ENCODE data around the gene ANKRD22. TPM values are rescaled to one million over a fixed set of nuclear protein-coding genes. Genes with fewer than 3 reads are reported as not detected.

Gene ANKRD22
- total RNA-seq, 2 donors from 2014 or later: 0.28 to 0.33 TPM

GRCh38 chr10:88880282-88881076 is 28.8 kb upstream of the ANKRD22 start:
- peak; percentile 96 for DNase-seq (ENCODE audit: low spot score)
- intact Hi-C loops (cut with DNase I): loop anchor here in 1 of 2 donors (2.0 kb wide), 1 partner anchor 50 kb away; no protein-coding TSS in a partner anchor

- DNase-seq (ENCODE audit: low spot score): no peak
- intact Hi-C loops (cut with DNase I): loop anchor here (2.0 to 5.0 kb wide), 2 partner anchors 37 to 51 kb away; no protein-coding TSS in a partner anchor
Measured at GRCh38 chr10:88879534-88880281, 28.1 kb upstream of the ANKRD22 start, which contains the start of gene STAMBPL1. Gene STAMBPL1 (plus strand): TSS chr10:88880245. CDS start chr10:88901709, 21,464 bp downstream.

- intact Hi-C loops (cut with DNase I): loop anchor here in 1 of 2 donors (5.0 kb wide), 1 partner anchor 35 kb away; no protein-coding TSS in a partner anchor
- no peak for DNase-seq (ENCODE audit: low spot score)
Measured at GRCh38 chr10:88877298-88877697, 25.7 kb upstream of the ANKRD22 start.

DNA sequence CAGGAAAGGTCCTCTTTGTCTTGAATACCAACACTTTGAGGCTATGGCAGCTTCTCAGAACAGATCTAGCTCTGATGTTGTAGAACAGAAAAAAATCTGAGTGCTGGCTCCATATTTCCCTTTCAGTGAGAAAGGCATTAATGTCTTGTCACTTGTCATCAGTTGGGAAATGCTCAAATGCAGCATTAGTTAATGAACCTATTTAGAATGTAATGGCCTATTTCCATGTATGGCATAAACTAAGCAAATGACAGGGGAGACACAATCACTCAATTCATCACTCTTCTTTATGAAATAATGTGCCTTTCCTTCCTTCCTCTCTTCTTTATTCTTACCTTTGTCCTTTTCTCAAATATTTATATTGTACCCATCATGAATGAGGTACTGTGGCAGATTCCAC is 23.4 kb upstream of the ANKRD22 start:
- intact Hi-C loops (cut with DNase I): loop anchor here in 1 of 2 donors (5.0 kb wide), 1 partner anchor 33 kb away; no protein-coding TSS in a partner anchor
- DNase-seq (ENCODE audit: low spot score): no peak

- intact Hi-C loops (cut with DNase I): no loop called here
- no peak for DNase-seq (ENCODE audit: low spot score)
Measured at GRCh38 chr10:88874281-88874680, 22.6 kb upstream of the ANKRD22 start.

GRCh38 chr10:88873757-88874156 is 22.1 kb upstream of the ANKRD22 start:
- no peak for DNase-seq (ENCODE audit: low spot score)
- intact Hi-C loops (cut with DNase I): no loop called here

DNA sequence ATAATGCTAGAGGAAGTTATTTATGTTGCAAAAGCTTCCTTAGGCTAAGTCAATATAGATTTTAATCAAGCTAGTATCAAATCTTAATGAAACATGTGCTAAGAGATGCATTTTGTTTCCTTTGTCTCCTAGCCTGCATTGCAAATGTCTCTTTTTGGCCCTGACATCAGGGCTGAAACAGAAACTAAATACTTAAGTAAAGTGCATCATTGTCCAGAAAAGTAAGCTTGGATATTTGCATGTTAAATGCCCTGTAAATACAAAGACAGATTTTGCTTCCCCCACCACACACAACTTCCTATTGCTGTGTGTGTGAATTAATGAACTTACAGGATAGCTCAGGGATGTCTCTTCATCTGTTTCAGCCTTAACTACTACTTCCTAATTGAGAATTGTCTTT is 18.4 kb upstream of the ANKRD22 start:
- intact Hi-C loops (cut with DNase I): no loop called here
- DNase-seq (ENCODE audit: low spot score): no peak

- DNase-seq (ENCODE audit: low spot score): no peak
- intact Hi-C loops (cut with DNase I): no loop called here
Measured at GRCh38 chr10:88866454-88866853, 14.8 kb upstream of the ANKRD22 start.

GRCh38 chr10:88865281-88865876 is 13.7 kb upstream of the ANKRD22 start:
- intact Hi-C loops (cut with DNase I): no loop called here
- DNase-seq (ENCODE audit: low spot score): no peak

GRCh38 chr10:88861036-88861435 is 9.4 kb upstream of the ANKRD22 start:
- intact Hi-C loops (cut with DNase I): no loop called here

GRCh38 chr10:88858491-88858890 is 6.8 kb upstream of the ANKRD22 start:
- intact Hi-C loops (cut with DNase I): no loop called here
- DNase-seq (ENCODE audit: low spot score): no peak

More at GRCh38 chr10:88861036-88861435, 9.4 kb upstream of the ANKRD22 start:
- no peak for DNase-seq (ENCODE audit: low spot score)

GRCh38 chr10:88857831-88858230 is 6.2 kb upstream of the ANKRD22 start:
- DNase-seq (ENCODE audit: low spot score): no peak
- intact Hi-C loops (cut with DNase I): no loop called here

- no peak for DNase-seq (ENCODE audit: low spot score)
Measured at GRCh38 chr10:88854684-88855083, 3.0 kb upstream of the ANKRD22 start.

GRCh38 chr10:88853155-88853881 is 1.7 kb upstream of the ANKRD22 start:
- no peak for DNase-seq (ENCODE audit: low spot score)
- intact Hi-C loops (cut with DNase I): no loop called here

More at GRCh38 chr10:88854684-88855083, 3.0 kb upstream of the ANKRD22 start:
- intact Hi-C loops (cut with DNase I): no loop called here

GRCh38 chr10:88852327-88852726 is 683 bp upstream of the ANKRD22 start:
- no peak for DNase-seq (ENCODE audit: low spot score)
- intact Hi-C loops (cut with DNase I): no loop called here

- intact Hi-C loops (cut with DNase I): no loop called here
- no peak for DNase-seq (ENCODE audit: low spot score)
Measured at GRCh38 chr10:88850712-88851111, 932 bp downstream of the ANKRD22 start.

DNA sequence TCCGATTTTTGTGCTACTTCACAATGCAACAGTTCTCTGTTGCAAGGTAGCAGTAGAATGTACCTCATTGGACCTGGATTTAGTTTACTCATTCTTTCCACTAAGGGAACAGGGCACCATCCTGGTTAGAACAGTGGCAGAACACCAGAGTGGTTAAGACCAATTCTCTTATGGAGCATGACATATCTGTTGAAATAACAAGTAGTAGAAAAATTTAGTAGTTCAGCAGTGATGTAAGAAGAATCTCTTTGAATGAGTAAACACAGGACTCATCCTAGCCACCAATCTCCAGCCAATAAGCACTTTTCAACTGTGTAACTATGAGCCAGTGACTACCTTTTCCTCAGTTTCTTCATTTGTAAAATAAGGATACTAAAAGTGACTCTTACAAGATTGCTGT is 2.4 kb downstream of the ANKRD22 start:
- no peak for DNase-seq (ENCODE audit: low spot score)
- intact Hi-C loops (cut with DNase I): no loop called here

- DNase-seq (ENCODE audit: low spot score): no peak
- intact Hi-C loops (cut with DNase I): no loop called here
Measured at GRCh38 chr10:88848499-88848898, 3.1 kb downstream of the ANKRD22 start.

GRCh38 chr10:88843171-88843570 is 8.5 kb downstream of the ANKRD22 start:
- DNase-seq (ENCODE audit: low spot score): no peak
- intact Hi-C loops (cut with DNase I): loop anchor here in 1 of 2 donors (5.0 kb wide), 1 partner anchor 34 kb away; no protein-coding TSS in a partner anchor

Data from posterior vena cava (tissue), 2 donors.